ENCODE measurements around the gene SERPINE1.

GRCh38 chr7:101113836-101114235, 13.1 kb upstream of the SERPINE1 start:
- TF ChIP-seq EZH2 (optimal IDR thresholded peaks at IDR 0.05; ENCODE audit: low read depth, low read length) (no peak), CTCF (IDR thresholded peaks at IDR 0.05; ENCODE audit: low read length) (no peak)
